ENCODE data around the gene NLGN2. TPM values are rescaled to one million over a fixed set of nuclear protein-coding genes. Genes with fewer than 3 reads are reported as not detected.

The NLGN2 gene
- total and polyA plus RNA-seq, 4 donors, result 5.0 to 15.2 (median 8.2) TPM

- ATAC-seq (ENCODE audit: insufficient read depth, low FRiP score), result no peak
- H3K27me3 ChIP-seq (ENCODE audit: control insufficient read depth in 3 of 3, insufficient read depth in 3 of 3, low read length in 2 of 3), result no peaks in the 10 kb centered on the region
- 94% methylated on average over 29 of the region's 29 CpGs for WGBS, 2 donors
- H3K4me3 ChIP-seq, result no peak overlapping the region
- no peaks in the 10 kb centered on the region for H3K36me3 ChIP-seq (ENCODE audit: control insufficient read depth in 4 of 4, insufficient read depth in 4 of 4, low read length in 4 of 4)
- no peaks in the 10 kb centered on the region for H3K4me1 ChIP-seq (ENCODE audit: control insufficient read depth in 5 of 5, insufficient read depth in 5 of 5, low read length in 5 of 5)
- DNase-seq, result no peak
- no peaks in the 10 kb centered on the region for H3K9me3 ChIP-seq (ENCODE audit: control insufficient read depth in 4 of 4, insufficient read depth in 3 of 4, low read length in 3 of 4)
- H3K9ac ChIP-seq (ENCODE audit: insufficient read depth in 1 of 2, low read length in 2 of 2), result no peak overlapping the region
- H3K27ac ChIP-seq (ENCODE audit: low read depth in 1 of 2, low read length in 1 of 2), result no peak overlapping the region
- TF ChIP-seq CTCF (IDR thresholded peaks at IDR 0.05; ENCODE audit: control extremely low read depth, extremely low read depth), result no peak
Measured at GRCh38 chr17:7426896-7427489, 19.3 kb downstream of the NLGN2 start.

GRCh38 chr17:7427549-7427948 is 19.9 kb downstream of the NLGN2 start:
- no peak overlapping the region for H3K27ac ChIP-seq (ENCODE audit: low read depth in 1 of 2, low read length in 1 of 2)
- DNase-seq (no peak), ATAC-seq (ENCODE audit: insufficient read depth, low FRiP score) (no peak)
- no peaks in the 10 kb centered on the region for H3K9me3 ChIP-seq (ENCODE audit: control insufficient read depth in 4 of 4, insufficient read depth in 3 of 4, low read length in 3 of 4)
- no peaks in the 10 kb centered on the region for H3K36me3 ChIP-seq (ENCODE audit: control insufficient read depth in 4 of 4, insufficient read depth in 4 of 4, low read length in 4 of 4)
- WGBS, 2 donors, result 93% methylated on average over 7 of the region's 7 CpGs
- no peak overlapping the region for H3K4me3 ChIP-seq
- H3K4me1 ChIP-seq (ENCODE audit: control insufficient read depth in 5 of 5, insufficient read depth in 5 of 5, low read length in 5 of 5), result no peaks in the 10 kb centered on the region
- no peaks in the 10 kb centered on the region for H3K27me3 ChIP-seq (ENCODE audit: control insufficient read depth in 3 of 3, insufficient read depth in 3 of 3, low read length in 2 of 3)
- TF ChIP-seq CTCF (IDR thresholded peaks at IDR 0.05; ENCODE audit: control extremely low read depth, extremely low read depth), result no peak
- no peak overlapping the region for H3K9ac ChIP-seq (ENCODE audit: insufficient read depth in 1 of 2, low read length in 2 of 2)

GRCh38 chr17:7428557-7428956 is 20.9 kb downstream of the NLGN2 start, which contains the start of gene SPEM3:
Gene SPEM3 (plus strand): TSS chr17:7428857. CDS start chr17:7428903, 46 bp downstream.
- no peaks in the 10 kb centered on the region for H3K9me3 ChIP-seq (ENCODE audit: control insufficient read depth in 4 of 4, insufficient read depth in 3 of 4, low read length in 3 of 4)

More at GRCh38 chr17:7428557-7428956, 20.9 kb downstream of the NLGN2 start, which contains the start of gene SPEM3:
- Histone ChIP-seq H3K36me3 (ENCODE audit: control insufficient read depth in 4 of 4, insufficient read depth in 4 of 4, low read length in 4 of 4) (no peaks in the 10 kb centered on the region), H3K4me3 (no peak within 1 kb of the TSS), H3K4me1 (ENCODE audit: control insufficient read depth in 5 of 5, insufficient read depth in 5 of 5, low read length in 5 of 5) (no peaks in the 10 kb centered on the region), H3K9ac (ENCODE audit: insufficient read depth in 1 of 2, low read length in 2 of 2) (no peak within 1 kb of the TSS), H3K27me3 (ENCODE audit: control insufficient read depth in 3 of 3, insufficient read depth in 3 of 3, low read length in 2 of 3) (no peaks in the 10 kb centered on the region), H3K27ac (ENCODE audit: low read depth in 1 of 2, low read length in 1 of 2) (no peak within 1 kb of the TSS)
- no peak for TF ChIP-seq CTCF (IDR thresholded peaks at IDR 0.05; ENCODE audit: control extremely low read depth, extremely low read depth)
- DNase-seq (no peak), ATAC-seq (ENCODE audit: insufficient read depth, low FRiP score) (no peak)
- WGBS, 2 donors, result 72 to 80% methylated on average over 5 of the region's 5 CpGs
